Esophagus squamous epithelium (tissue), 5 donors: ENCODE measurements around the gene CDC73. TPM values are rescaled to one million over a fixed set of nuclear protein-coding genes. Genes with fewer than 3 reads are reported as not detected.

ENCODE experiments used
- DNase-seq: peaks from one replicate; lab custom pipeline; 2025; lab: John Stamatoyannopoulos, UW
- H3K27ac ChIP-seq, 4 donors: fragments of 200-600 bp; sonication (generic); one replicate each; pipeline ENCODE4 v1.5.1; 2016 to 2019; ENCODE audit warnings: mild to moderate bottlenecking in 1 of 4
- H3K27me3 ChIP-seq, 4 donors: fragments of 200-600 bp; sonication (generic); 1 replicate in 3 of 4; 2 replicates in 1 of 4; pipeline versions ENCODE4 v1.5.1 to v1.6.0; 2017 to 2021; ENCODE audit warnings: antibody characterized with exemption in 1 of 4
- H3K36me3 ChIP-seq, 3 donors: fragments of 200-600 bp; sonication (generic); one replicate each; pipeline ENCODE4 v1.5.1; 2016 to 2019
- H3K4me1 ChIP-seq, 3 donors: fragments of 200-600 bp; sonication (generic); one replicate each; pipeline ENCODE4 v1.5.1; 2017 to 2019
- H3K4me3 ChIP-seq, 4 donors: fragments of 200-600 bp; sonication (generic); 1 replicate in 3 of 4; 2 replicates in 1 of 4; pipeline ENCODE4 v1.5.1; 2016 to 2019; ENCODE audit warnings: mild to moderate bottlenecking in 2 of 4, moderate library complexity in 1 of 4
- H3K9me3 ChIP-seq, 3 donors: fragments of 200-600 bp; sonication (generic); one replicate each; pipeline ENCODE4 v1.5.1; 2016 to 2019
- CTCF ChIP-seq, 6 experiments: fragments of 450-650 bp in 4 of 6; fragments of 200-600 bp in 2 of 6; sonication (generic) in 2 of 6; IDR thresholded peaks; one replicate each; pipeline ENCODE4 v1.5.1; 2016 to 2019; ENCODE audit warnings: antibody characterized with exemption in 6 of 6, mild to moderate bottlenecking in 4 of 6, moderate library complexity in 4 of 6
- POLR2A ChIP-seq, 4 donors: fragments of 450-650 bp; IDR thresholded peaks; one replicate each; pipeline ENCODE4 v1.6.1; 2017; ENCODE audit warnings: antibody characterized with exemption in 4 of 4, mild to moderate bottlenecking in 4 of 4, moderate library complexity in 3 of 4
- WGBS, 2 donors: methylation state at CpG; one replicate each; pipeline ENCODE4 v1.1.5; 2018; 5-methylcytosine and 5-hydroxymethylcytosine counted together
- intact Hi-C: fragments of 100-400 bp; cut with DNase I; formaldehyde crosslinking; loops from one replicate; pipeline ENCODE4 v1.15.0; 2022
- total RNA-seq, 4 donors: library from RNA; depleted of rRNA; stranded (reverse); fragments of >200 nt; gene quantifications; one replicate each; pipeline ENCODE4 v1.1.0, GENCODE V29; 2016
- donor health status: DM: yes; HTN: yes; CAD: no.

The CDC73 gene
- 10 to 100 TPM; 17.3 to 39.5 (median 26.6) TPM for total RNA-seq

GRCh38 chr1:193121616-193122593 lies at the start of gene CDC73:
Gene CDC73 (plus strand): TSS chr1:193122031. CDS start chr1:193122201, 170 bp downstream.
- intact Hi-C loops, result loop anchor here (5.0 to 10.0 kb wide), 2 partner anchors 57 to 315 kb away; partner anchors contain the start of gene RGS2
- TF ChIP-seq CTCF (IDR thresholded peaks at IDR 0.05) (peak; percentile 84 to 99 (median 96)), POLR2A (IDR thresholded peaks at IDR 0.05) (peak in 2 of 4 donors; percentile 83 to 90)
- Histone ChIP-seq H3K27ac (peak within 1 kb of the TSS; percentile 85 to 97 (median 96)), H3K36me3 (peaks cover 0 to 19% (median 0%) of the 10 kb centered on the region in 3 donors), H3K4me3 (peak within 1 kb of the TSS; percentile 67 to 90 (median 79)), H3K27me3 (no peaks in the 10 kb centered on the region), H3K9me3 (no peaks in the 10 kb centered on the region), H3K4me1 (peaks cover 6 to 41% (median 13%) of the 10 kb centered on the region in 3 donors)
- 0 to 1% methylated on average over 31 to 47 of the region's 85 CpGs for WGBS, 2 donors
- DNase-seq, result peak; percentile 88

- TF ChIP-seq POLR2A (IDR thresholded peaks at IDR 0.05) (no peak), CTCF (IDR thresholded peaks at IDR 0.05) (no peak)
- Histone ChIP-seq H3K4me3 (no peak overlapping the region), H3K27ac (no peak overlapping the region), H3K4me1 (no peaks in the 10 kb centered on the region), H3K27me3 (no peaks in the 10 kb centered on the region), H3K9me3 (no peaks in the 10 kb centered on the region), H3K36me3 (peaks cover 0 to 75% (median 16%) of the 10 kb centered on the region in 3 donors)
- intact Hi-C loops, result no loop called here
- DNase-seq, result no peak
Measured at GRCh38 chr1:193077991-193078390, 43.8 kb upstream of the CDC73 start.

- TF ChIP-seq CTCF (IDR thresholded peaks at IDR 0.05), result no peak
- no peak for TF ChIP-seq POLR2A (IDR thresholded peaks at IDR 0.05)
- no peaks in the 10 kb centered on the region for H3K9me3 ChIP-seq
- H3K4me3 ChIP-seq, result no peak overlapping the region
- H3K27me3 ChIP-seq, result no peaks in the 10 kb centered on the region
- WGBS, 2 donors, result 93 to 100% methylated on average over 1 to 3 of the region's 3 CpGs
- intact Hi-C loops, result no loop called here
- no peak for DNase-seq
- H3K36me3 ChIP-seq, result peaks cover 0 to 81% (median 20%) of the 10 kb centered on the region in 3 donors
- H3K4me1 ChIP-seq, result no peaks in the 10 kb centered on the region
- no peak overlapping the region for H3K27ac ChIP-seq
Measured at GRCh38 chr1:193079187-193079586, 42.6 kb upstream of the CDC73 start.

DNA sequence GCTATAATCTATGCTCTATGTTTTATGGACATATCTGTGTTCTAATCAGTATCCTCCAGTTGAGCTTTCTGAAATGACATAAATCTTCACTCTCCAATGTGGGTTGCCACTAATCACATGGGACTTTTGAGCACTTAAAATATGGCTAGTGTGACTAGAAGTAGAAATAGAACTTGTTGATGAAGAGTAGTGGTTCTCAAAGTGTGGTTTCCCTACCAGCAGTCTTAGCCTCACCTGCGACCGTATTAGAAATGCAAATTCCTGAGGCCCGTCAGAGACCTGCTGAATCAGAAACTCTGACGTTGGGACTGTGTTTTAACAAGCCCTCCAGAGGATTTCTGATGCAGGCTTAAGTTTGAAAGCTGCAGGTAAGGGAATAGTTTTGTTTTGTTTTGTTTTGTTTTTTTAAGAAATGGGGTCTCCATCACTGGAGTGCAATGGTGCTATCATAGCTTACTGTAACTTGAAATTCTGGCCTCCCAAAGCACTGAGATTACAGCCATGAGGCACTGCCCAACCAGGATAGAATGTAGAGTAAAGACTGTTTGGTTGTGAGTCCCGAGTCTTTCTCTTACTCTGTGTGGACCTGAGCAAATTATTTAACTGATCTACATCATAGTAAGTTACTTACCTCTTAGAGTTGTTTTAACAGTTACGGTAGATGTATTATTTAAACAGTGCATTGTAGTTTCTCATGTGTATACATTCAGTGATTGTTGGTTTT lies 38.3 kb upstream of the CDC73 start:
- WGBS, 2 donors, result 69 to 72% methylated on average over 6 of the region's 6 CpGs
- TF ChIP-seq POLR2A (IDR thresholded peaks at IDR 0.05) (no peak), CTCF (IDR thresholded peaks at IDR 0.05) (no peak)

More for the DNA sequence above, 38.3 kb upstream of the CDC73 start:
- intact Hi-C loops, result no loop called here
- Histone ChIP-seq H3K36me3 (peaks cover 0 to 84% (median 17%) of the 10 kb centered on the region in 3 donors), H3K4me1 (no peaks in the 10 kb centered on the region), H3K27me3 (no peaks in the 10 kb centered on the region), H3K4me3 (no peak overlapping the region), H3K9me3 (no peaks in the 10 kb centered on the region), H3K27ac (no peak overlapping the region)
- DNase-seq, result no peak
